ENCODE results near the gene MAGEE1. TPM values are rescaled to one million over a fixed set of nuclear protein-coding genes. Genes with fewer than 3 reads are reported as not detected.

MAGEE1 gene, protein sequence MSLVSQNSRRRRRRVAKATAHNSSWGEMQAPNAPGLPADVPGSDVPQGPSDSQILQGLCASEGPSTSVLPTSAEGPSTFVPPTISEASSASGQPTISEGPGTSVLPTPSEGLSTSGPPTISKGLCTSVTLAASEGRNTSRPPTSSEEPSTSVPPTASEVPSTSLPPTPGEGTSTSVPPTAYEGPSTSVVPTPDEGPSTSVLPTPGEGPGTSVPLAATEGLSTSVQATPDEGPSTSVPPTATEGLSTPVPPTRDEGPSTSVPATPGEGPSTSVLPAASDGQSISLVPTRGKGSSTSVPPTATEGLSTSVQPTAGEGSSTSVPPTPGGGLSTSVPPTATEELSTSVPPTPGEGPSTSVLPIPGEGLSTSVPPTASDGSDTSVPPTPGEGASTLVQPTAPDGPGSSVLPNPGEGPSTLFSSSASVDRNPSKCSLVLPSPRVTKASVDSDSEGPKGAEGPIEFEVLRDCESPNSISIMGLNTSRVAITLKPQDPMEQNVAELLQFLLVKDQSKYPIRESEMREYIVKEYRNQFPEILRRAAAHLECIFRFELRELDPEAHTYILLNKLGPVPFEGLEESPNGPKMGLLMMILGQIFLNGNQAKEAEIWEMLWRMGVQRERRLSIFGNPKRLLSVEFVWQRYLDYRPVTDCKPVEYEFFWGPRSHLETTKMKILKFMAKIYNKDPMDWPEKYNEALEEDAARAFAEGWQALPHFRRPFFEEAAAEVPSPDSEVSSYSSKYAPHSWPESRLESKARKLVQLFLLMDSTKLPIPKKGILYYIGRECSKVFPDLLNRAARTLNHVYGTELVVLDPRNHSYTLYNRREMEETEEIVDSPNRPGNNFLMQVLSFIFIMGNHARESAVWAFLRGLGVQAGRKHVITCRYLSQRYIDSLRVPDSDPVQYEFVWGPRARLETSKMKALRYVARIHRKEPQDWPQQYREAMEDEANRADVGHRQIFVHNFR
- polyA plus RNA-seq (2013, experiment 1 of 2): 4.6 TPM
- 5.1 TPM for polyA plus RNA-seq (2013, experiment 2 of 2)

DNA sequence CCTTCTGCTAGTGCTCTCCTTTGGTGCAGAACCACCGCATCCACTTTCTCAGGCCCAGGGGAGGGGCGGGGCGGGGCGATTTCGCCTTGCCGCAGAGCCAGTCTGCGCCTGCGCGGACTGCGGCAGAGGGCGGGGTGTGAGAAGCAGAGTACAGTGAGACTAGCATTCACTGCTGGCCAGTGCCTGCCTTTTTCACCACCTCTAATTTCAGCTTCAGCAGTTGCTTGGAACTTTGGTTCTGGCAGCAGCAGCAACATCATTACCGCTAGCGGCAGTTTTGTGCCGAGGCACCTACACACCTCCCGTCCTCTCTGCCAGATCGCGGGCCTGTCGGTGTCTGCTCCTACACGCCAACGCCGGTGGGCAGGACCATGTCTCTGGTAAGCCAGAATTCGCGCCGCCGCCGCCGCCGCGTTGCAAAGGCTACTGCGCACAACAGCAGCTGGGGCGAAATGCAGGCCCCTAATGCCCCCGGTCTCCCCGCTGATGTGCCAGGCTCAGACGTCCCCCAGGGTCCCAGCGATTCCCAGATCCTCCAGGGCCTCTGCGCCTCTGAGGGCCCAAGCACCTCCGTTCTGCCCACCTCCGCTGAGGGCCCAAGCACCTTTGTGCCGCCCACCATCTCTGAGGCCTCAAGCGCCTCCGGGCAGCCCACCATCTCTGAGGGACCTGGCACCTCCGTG lies at the start of gene MAGEE1:
Gene MAGEE1, plus strand, starts transcription at position 151 of the 683 bp plus-strand sequence. Its CDS starts 221 bp downstream, at position 372.
- H3K9ac ChIP-seq (ENCODE audit: low read depth, low read length): peak within 1 kb of the TSS; percentile 57
- under 1% methylated on average over 40 of the region's 42 CpGs for WGBS
- peak within 1 kb of the TSS; percentile 87 for H3K4me3 ChIP-seq (ENCODE audit: low read length)
- H3K4me1 ChIP-seq (ENCODE audit: insufficient read depth, low read length): no peaks in the 10 kb centered on the region
- H3K9me3 ChIP-seq (ENCODE audit: insufficient read depth, low read depth, low read length): no peaks in the 10 kb centered on the region
- no peak within 1 kb of the TSS for H3K27ac ChIP-seq (ENCODE audit: low read depth, low read length)
- no peaks in the 10 kb centered on the region; the same call in none of the 2 replicates for H3K27me3 ChIP-seq (ENCODE audit: insufficient read depth, low read length)
- no peaks in the 10 kb centered on the region for H3K36me3 ChIP-seq (ENCODE audit: insufficient read depth, low read length)

DNA sequence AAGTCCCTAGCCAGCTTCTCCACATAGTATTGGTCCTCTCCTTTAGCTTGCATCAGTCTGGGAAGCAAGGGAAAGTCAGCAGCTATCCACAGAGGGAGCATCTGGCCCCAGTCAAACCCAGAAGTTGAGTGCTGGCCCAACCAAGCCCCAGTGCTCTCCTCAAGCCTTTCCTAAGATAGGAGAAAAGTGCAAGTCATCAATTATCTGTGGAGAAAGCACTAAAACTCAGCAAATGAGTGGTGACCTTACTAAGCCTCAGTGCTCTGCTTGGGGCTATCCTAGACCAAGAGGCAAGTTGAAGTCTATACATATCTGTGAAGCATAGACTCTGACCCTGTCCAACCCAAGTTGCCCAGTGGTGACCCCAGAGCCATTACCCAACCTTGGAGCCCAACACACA lies 28.5 kb upstream of the MAGEE1 start:
- Histone ChIP-seq H3K36me3 (ENCODE audit: insufficient read depth, low read length) (no peaks in the 10 kb centered on the region), H3K4me1 (ENCODE audit: insufficient read depth, low read length) (no peaks in the 10 kb centered on the region), H3K9me3 (ENCODE audit: insufficient read depth, low read depth, low read length) (no peaks in the 10 kb centered on the region), H3K27me3 (ENCODE audit: insufficient read depth, low read length) (no peaks in the 10 kb centered on the region), H3K9ac (ENCODE audit: low read depth, low read length) (no peak overlapping the region), H3K27ac (ENCODE audit: low read depth, low read length) (no peak overlapping the region), H3K4me3 (ENCODE audit: low read length) (no peak overlapping the region)

DNA sequence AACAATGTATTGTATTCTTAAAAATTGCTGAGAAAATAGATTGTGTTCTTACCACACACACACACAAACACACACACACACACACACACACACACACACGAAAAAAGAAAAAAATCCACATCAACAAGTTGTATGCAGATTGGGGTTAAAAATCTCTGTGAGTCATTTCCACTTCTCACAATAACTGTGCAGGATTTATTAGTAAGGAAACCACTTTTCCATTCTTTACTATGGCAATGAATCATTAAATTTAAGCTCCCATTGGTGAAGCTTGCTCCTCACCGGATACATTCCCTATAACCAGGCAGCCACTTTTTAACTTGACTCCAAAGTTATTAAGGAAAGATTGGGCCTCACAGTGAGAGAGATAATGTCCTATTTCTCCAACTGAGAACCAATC lies 19.7 kb upstream of the MAGEE1 start:
- no peak overlapping the region for H3K9ac ChIP-seq (ENCODE audit: low read depth, low read length)
- 89% methylated on average over 1 of the region's 2 CpGs for WGBS
- no peaks in the 10 kb centered on the region for H3K9me3 ChIP-seq (ENCODE audit: insufficient read depth, low read depth, low read length)
- H3K27me3 ChIP-seq (ENCODE audit: insufficient read depth, low read length): no peaks in the 10 kb centered on the region
- no peaks in the 10 kb centered on the region for H3K36me3 ChIP-seq (ENCODE audit: insufficient read depth, low read length)
- no peak overlapping the region for H3K4me3 ChIP-seq (ENCODE audit: low read length)
- no peak overlapping the region for H3K27ac ChIP-seq (ENCODE audit: low read depth, low read length)
- no peaks in the 10 kb centered on the region for H3K4me1 ChIP-seq (ENCODE audit: insufficient read depth, low read length)

DNA sequence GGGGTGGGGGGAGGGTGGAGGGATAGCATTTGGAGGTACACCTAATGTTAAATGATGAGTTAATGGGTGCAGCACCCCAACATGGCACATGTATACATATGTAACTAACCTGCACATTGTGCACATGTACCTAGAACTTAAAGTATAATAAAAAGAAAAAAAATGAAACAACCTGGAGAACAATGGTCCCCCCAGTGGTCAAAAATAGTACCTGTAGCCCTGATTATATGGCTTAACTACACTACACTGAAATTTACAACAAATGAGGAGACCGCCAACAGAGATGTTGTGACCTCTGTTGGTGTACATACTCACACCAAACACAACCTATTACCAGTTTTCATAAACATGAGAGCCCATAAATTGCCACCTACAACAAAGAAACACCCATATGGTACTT lies 7.3 kb upstream of the MAGEE1 start:
- Histone ChIP-seq H3K4me1 (ENCODE audit: insufficient read depth, low read length) (no peaks in the 10 kb centered on the region), H3K9ac (ENCODE audit: low read depth, low read length) (no peak overlapping the region), H3K27ac (ENCODE audit: low read depth, low read length) (no peak overlapping the region), H3K4me3 (ENCODE audit: low read length) (no peak overlapping the region), H3K27me3 (ENCODE audit: insufficient read depth, low read length) (no peaks in the 10 kb centered on the region), H3K36me3 (ENCODE audit: insufficient read depth, low read length) (no peaks in the 10 kb centered on the region), H3K9me3 (ENCODE audit: insufficient read depth, low read depth, low read length) (no peaks in the 10 kb centered on the region)
- 92% methylated on average over 1 of the region's 1 CpG for WGBS

DNA sequence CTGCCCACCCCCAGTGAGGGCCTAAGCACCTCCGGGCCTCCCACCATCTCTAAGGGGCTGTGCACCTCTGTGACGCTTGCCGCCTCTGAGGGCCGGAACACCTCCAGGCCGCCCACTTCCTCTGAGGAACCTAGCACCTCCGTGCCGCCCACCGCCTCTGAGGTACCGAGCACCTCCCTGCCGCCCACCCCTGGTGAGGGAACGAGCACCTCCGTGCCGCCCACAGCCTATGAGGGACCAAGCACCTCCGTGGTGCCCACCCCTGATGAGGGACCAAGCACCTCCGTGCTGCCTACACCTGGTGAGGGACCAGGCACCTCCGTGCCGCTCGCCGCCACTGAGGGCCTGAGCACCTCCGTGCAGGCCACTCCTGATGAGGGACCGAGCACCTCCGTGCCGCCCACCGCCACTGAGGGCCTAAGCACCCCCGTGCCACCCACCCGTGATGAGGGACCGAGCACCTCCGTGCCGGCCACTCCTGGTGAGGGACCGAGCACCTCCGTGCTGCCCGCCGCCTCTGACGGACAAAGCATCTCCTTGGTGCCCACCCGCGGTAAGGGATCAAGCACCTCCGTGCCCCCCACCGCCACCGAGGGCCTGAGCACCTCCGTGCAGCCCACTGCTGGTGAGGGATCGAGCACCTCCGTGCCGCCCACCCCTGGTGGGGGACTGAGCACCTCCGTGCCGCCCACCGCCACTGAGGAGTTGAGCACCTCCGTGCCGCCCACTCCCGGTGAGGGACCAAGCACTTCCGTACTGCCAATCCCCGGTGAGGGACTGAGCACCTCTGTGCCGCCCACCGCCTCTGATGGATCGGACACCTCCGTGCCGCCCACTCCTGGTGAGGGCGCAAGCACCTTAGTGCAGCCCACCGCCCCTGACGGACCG lies 977 bp downstream of the MAGEE1 start:
- H3K9ac ChIP-seq (ENCODE audit: low read depth, low read length): peak overlapping the region; percentile 57; the same call in 1 of the 2 replicates
- no peaks in the 10 kb centered on the region; the same call in none of the 2 replicates for H3K27me3 ChIP-seq (ENCODE audit: insufficient read depth, low read length)
- H3K4me3 ChIP-seq (ENCODE audit: low read length): peak overlapping the region; percentile 87
- H3K9me3 ChIP-seq (ENCODE audit: insufficient read depth, low read depth, low read length): no peaks in the 10 kb centered on the region
- H3K4me1 ChIP-seq (ENCODE audit: insufficient read depth, low read length): no peaks in the 10 kb centered on the region
- WGBS: 9% methylated on average over 60 of the region's 60 CpGs
- no peaks in the 10 kb centered on the region for H3K36me3 ChIP-seq (ENCODE audit: insufficient read depth, low read length)
- H3K27ac ChIP-seq (ENCODE audit: low read depth, low read length): no peak overlapping the region

GRCh38 chrX:76433219-76433618 lies 5.7 kb downstream of the MAGEE1 start:
- Histone ChIP-seq H3K9ac (ENCODE audit: low read depth, low read length) (no peak overlapping the region), H3K9me3 (ENCODE audit: insufficient read depth, low read depth, low read length) (no peaks in the 10 kb centered on the region), H3K36me3 (ENCODE audit: insufficient read depth, low read length) (no peaks in the 10 kb centered on the region), H3K27me3 (ENCODE audit: insufficient read depth, low read length) (no peaks in the 10 kb centered on the region; the same call in none of the 2 replicates), H3K4me1 (ENCODE audit: insufficient read depth, low read length) (no peaks in the 10 kb centered on the region), H3K4me3 (ENCODE audit: low read length) (no peak overlapping the region), H3K27ac (ENCODE audit: low read depth, low read length) (no peak overlapping the region)
- WGBS: no CpG with 5 or more reads among the region's 1 CpG

GRCh38 chrX:76434103-76434741 lies 6.7 kb downstream of the MAGEE1 start:
- Histone ChIP-seq H3K27me3 (ENCODE audit: insufficient read depth, low read length) (no peaks in the 10 kb centered on the region), H3K4me3 (ENCODE audit: low read length) (no peak overlapping the region), H3K36me3 (ENCODE audit: insufficient read depth, low read length) (no peaks in the 10 kb centered on the region), H3K4me1 (ENCODE audit: insufficient read depth, low read length) (no peaks in the 10 kb centered on the region), H3K27ac (ENCODE audit: low read depth, low read length) (no peak overlapping the region), H3K9me3 (ENCODE audit: insufficient read depth, low read depth, low read length) (no peaks in the 10 kb centered on the region), H3K9ac (ENCODE audit: low read depth, low read length) (no peak overlapping the region)
- 78% methylated on average over 3 of the region's 3 CpGs for WGBS

DNA sequence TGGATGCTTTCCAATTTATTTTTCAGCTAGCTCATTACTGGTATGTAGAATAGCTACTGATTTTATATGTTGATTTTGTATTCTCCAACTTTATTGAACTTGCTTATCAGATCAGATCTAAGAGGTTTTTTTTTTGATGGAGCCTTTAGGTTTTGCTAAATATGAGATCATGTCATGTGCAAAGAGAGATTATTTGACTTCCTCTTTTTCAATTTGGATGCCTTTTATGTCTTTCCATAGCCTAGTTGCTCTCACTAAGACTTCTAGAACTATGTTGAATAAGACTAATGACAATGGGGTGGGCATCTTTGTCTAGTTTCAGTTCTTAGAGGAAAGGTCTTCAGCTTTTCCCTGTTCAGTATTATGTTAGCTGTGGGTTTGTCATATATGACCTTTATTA lies 11.7 kb downstream of the MAGEE1 start:
- Histone ChIP-seq H3K27me3 (ENCODE audit: insufficient read depth, low read length) (no peaks in the 10 kb centered on the region), H3K27ac (ENCODE audit: low read depth, low read length) (no peak overlapping the region), H3K9me3 (ENCODE audit: insufficient read depth, low read depth, low read length) (no peaks in the 10 kb centered on the region), H3K36me3 (ENCODE audit: insufficient read depth, low read length) (no peaks in the 10 kb centered on the region), H3K9ac (ENCODE audit: low read depth, low read length) (no peak overlapping the region), H3K4me1 (ENCODE audit: insufficient read depth, low read length) (no peaks in the 10 kb centered on the region), H3K4me3 (ENCODE audit: low read length) (no peak overlapping the region)

- H3K4me3 ChIP-seq (ENCODE audit: low read length): no peak overlapping the region
- H3K9me3 ChIP-seq (ENCODE audit: insufficient read depth, low read depth, low read length): no peaks in the 10 kb centered on the region
- no peaks in the 10 kb centered on the region for H3K36me3 ChIP-seq (ENCODE audit: insufficient read depth, low read length)
- peak overlapping the region; percentile 50 for H3K9ac ChIP-seq (ENCODE audit: low read depth, low read length)
- peaks cover 22% of the 10 kb centered on the region for H3K4me1 ChIP-seq (ENCODE audit: insufficient read depth, low read length)
- H3K27ac ChIP-seq (ENCODE audit: low read depth, low read length): peak overlapping the region; percentile 55
- H3K27me3 ChIP-seq (ENCODE audit: insufficient read depth, low read length): no peaks in the 10 kb centered on the region
- WGBS: 46% methylated on average over 2 of the region's 2 CpGs
Measured at GRCh38 chrX:76453737-76454406, 26.4 kb downstream of the MAGEE1 start.
